ENCODE measurements around the gene MAP4K4.

- TF ChIP-seq CTCF (IDR thresholded peaks at IDR 0.05) (no peak), POLR2A (IDR thresholded peaks at IDR 0.05) (no peak)
These were observed 182.0 kb downstream of the MAP4K4 start for GRCh38 chr2:101879466-101879865.
